GM19238 (cell line): ENCODE data around the gene INS.
"Not testable (repeated sequence)": the region's sequence is repeated elsewhere in the genome, so short reads cannot be mapped to it uniquely, and the experiment has no call there.

Source experiments
- DNase-seq: peaks from one replicate; pipeline ENCODE4 v3.0.0; 2011; ENCODE audit warnings: low spot score; ENCODE audit not compliant: insufficient read length

The INS gene

GRCh38 chr11:2198621-2199365 lies 37.8 kb upstream of the INS start:
- no peak for DNase-seq

GRCh38 chr11:2197771-2198520 lies 36.9 kb upstream of the INS start:
- DNase-seq = no peak

- peak; percentile 73 for DNase-seq
Observed at GRCh38 chr11:2196970-2197770, 36.2 kb upstream of the INS start.

GRCh38 chr11:2195756-2196088 lies 34.7 kb upstream of the INS start:
- no peak for DNase-seq

GRCh38 chr11:2194877-2195755 lies 34.1 kb upstream of the INS start:
- peak; percentile 51 for DNase-seq

GRCh38 chr11:2193888-2194595 lies 33.0 kb upstream of the INS start:
- not testable (repeated sequence) for DNase-seq

GRCh38 chr11:2193099-2193887 lies 32.3 kb upstream of the INS start:
- no peak for DNase-seq

- no peak for DNase-seq
Observed at GRCh38 chr11:2192435-2192834, 31.4 kb upstream of the INS start.

- DNase-seq = no peak
Observed at GRCh38 chr11:2191883-2192282, 30.9 kb upstream of the INS start.

- DNase-seq = no peak
Observed at GRCh38 chr11:2190657-2191471, 29.9 kb upstream of the INS start.

- DNase-seq = no peak
Observed at GRCh38 chr11:2189938-2190656, 29.1 kb upstream of the INS start.

- DNase-seq = no peak
Observed at GRCh38 chr11:2188745-2189144, 27.7 kb upstream of the INS start.

- DNase-seq = no peak
Observed at GRCh38 chr11:2187280-2187707, 26.3 kb upstream of the INS start.

- no peak for DNase-seq
Observed at GRCh38 chr11:2186669-2187279, 25.8 kb upstream of the INS start.

- no peak for DNase-seq
Observed at GRCh38 chr11:2185324-2186085, 24.5 kb upstream of the INS start.

GRCh38 chr11:2182692-2183474 lies 21.9 kb upstream of the INS start:
- no peak for DNase-seq
